ENCODE data around the gene GPR55.

- TF ChIP-seq CTCF (IDR thresholded peaks at IDR 0.05; ENCODE audit: insufficient read depth, low read depth, low read length): no peak
- no peak for TF ChIP-seq EZH2 (IDR thresholded peaks at IDR 0.05; ENCODE audit: insufficient read depth, low read length)
Measured at GRCh38 chr2:230863442-230864121, 61.5 kb downstream of the GPR55 start.

Measured in astrocyte (in vitro differentiated cells and primary cell).